ENCODE data around the gene JSRP1.
A peak's percentile ranks its signal among the peaks of the same experiment; 100 is the strongest.

The JSRP1 gene

GRCh38 chr19:2270157-2270422 is 13.9 kb upstream of the JSRP1 start (continued):
- TF ChIP-seq, protein P1, sequence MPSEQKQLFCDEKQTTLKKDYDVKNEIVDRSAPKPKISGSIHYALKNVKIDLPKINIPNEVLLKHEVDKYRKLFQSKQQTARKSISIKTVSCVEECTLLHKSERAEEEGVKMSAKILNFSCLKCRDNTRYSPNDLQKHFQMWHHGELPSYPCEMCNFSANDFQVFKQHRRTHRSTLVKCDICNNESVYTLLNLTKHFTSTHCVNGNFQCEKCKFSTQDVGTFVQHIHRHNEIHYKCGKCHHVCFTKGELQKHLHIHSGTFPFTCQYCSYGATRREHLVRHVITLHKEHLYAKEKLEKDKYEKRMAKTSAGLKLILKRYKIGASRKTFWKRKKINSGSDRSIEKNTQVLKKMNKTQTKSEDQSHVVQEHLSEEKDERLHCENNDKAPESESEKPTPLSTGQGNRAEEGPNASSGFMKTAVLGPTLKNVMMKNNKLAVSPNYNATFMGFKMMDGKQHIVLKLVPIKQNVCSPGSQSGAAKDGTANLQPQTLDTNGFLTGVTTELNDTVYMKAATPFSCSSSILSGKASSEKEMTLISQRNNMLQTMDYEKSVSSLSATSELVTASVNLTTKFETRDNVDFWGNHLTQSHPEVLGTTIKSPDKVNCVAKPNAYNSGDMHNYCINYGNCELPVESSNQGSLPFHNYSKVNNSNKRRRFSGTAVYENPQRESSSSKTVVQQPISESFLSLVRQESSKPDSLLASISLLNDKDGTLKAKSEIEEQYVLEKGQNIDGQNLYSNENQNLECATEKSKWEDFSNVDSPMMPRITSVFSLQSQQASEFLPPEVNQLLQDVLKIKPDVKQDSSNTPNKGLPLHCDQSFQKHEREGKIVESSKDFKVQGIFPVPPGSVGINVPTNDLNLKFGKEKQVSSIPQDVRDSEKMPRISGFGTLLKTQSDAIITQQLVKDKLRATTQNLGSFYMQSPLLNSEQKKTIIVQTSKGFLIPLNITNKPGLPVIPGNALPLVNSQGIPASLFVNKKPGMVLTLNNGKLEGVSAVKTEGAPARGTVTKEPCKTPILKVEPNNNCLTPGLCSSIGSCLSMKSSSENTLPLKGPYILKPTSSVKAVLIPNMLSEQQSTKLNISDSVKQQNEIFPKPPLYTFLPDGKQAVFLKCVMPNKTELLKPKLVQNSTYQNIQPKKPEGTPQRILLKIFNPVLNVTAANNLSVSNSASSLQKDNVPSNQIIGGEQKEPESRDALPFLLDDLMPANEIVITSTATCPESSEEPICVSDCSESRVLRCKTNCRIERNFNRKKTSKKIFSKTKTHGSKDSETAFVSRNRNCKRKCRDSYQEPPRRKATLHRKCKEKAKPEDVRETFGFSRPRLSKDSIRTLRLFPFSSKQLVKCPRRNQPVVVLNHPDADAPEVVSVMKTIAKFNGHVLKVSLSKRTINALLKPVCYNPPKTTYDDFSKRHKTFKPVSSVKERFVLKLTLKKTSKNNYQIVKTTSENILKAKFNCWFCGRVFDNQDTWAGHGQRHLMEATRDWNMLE (tag by site-specific recombination; conservative IDR thresholded peaks at IDR 0.05; ENCODE audit: low read depth): no peak
- TF ChIP-seq ZNF843 (tag by site-specific recombination; IDR thresholded peaks at IDR 0.05) (no peak), GLI4 (tag by site-specific recombination; IDR thresholded peaks at IDR 0.05) (peak; percentile 47; the same call in 1 of the 2 replicates), SP3 (tag by site-specific recombination; IDR thresholded peaks at IDR 0.05) (peak; percentile 18), ZNF610 (tag by site-specific recombination; IDR thresholded peaks at IDR 0.05; ENCODE audit: borderline replicate concordance) (0 out of 2 replicates have a peak, but pooled peaks have one; percentile 13), KLF9 (tag by site-specific recombination; IDR thresholded peaks at IDR 0.05; ENCODE audit: low read depth) (peak; percentile 28), ZNF292 (tag by site-specific recombination; IDR thresholded peaks at IDR 0.05; ENCODE audit: borderline replicate concordance, low read depth) (0 out of 2 replicates have a peak, but pooled peaks have one; percentile 43)
- TF ChIP-seq, protein P2, sequence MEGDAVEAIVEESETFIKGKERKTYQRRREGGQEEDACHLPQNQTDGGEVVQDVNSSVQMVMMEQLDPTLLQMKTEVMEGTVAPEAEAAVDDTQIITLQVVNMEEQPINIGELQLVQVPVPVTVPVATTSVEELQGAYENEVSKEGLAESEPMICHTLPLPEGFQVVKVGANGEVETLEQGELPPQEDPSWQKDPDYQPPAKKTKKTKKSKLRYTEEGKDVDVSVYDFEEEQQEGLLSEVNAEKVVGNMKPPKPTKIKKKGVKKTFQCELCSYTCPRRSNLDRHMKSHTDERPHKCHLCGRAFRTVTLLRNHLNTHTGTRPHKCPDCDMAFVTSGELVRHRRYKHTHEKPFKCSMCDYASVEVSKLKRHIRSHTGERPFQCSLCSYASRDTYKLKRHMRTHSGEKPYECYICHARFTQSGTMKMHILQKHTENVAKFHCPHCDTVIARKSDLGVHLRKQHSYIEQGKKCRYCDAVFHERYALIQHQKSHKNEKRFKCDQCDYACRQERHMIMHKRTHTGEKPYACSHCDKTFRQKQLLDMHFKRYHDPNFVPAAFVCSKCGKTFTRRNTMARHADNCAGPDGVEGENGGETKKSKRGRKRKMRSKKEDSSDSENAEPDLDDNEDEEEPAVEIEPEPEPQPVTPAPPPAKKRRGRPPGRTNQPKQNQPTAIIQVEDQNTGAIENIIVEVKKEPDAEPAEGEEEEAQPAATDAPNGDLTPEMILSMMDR (tag by site-specific recombination; IDR thresholded peaks at IDR 0.05): no peak
- TF ChIP-seq, protein P3, sequence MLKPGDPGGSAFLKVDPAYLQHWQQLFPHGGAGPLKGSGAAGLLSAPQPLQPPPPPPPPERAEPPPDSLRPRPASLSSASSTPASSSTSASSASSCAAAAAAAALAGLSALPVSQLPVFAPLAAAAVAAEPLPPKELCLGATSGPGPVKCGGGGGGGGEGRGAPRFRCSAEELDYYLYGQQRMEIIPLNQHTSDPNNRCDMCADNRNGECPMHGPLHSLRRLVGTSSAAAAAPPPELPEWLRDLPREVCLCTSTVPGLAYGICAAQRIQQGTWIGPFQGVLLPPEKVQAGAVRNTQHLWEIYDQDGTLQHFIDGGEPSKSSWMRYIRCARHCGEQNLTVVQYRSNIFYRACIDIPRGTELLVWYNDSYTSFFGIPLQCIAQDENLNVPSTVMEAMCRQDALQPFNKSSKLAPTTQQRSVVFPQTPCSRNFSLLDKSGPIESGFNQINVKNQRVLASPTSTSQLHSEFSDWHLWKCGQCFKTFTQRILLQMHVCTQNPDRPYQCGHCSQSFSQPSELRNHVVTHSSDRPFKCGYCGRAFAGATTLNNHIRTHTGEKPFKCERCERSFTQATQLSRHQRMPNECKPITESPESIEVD (tag by site-specific recombination; IDR thresholded peaks at IDR 0.05): no peak

DNA sequence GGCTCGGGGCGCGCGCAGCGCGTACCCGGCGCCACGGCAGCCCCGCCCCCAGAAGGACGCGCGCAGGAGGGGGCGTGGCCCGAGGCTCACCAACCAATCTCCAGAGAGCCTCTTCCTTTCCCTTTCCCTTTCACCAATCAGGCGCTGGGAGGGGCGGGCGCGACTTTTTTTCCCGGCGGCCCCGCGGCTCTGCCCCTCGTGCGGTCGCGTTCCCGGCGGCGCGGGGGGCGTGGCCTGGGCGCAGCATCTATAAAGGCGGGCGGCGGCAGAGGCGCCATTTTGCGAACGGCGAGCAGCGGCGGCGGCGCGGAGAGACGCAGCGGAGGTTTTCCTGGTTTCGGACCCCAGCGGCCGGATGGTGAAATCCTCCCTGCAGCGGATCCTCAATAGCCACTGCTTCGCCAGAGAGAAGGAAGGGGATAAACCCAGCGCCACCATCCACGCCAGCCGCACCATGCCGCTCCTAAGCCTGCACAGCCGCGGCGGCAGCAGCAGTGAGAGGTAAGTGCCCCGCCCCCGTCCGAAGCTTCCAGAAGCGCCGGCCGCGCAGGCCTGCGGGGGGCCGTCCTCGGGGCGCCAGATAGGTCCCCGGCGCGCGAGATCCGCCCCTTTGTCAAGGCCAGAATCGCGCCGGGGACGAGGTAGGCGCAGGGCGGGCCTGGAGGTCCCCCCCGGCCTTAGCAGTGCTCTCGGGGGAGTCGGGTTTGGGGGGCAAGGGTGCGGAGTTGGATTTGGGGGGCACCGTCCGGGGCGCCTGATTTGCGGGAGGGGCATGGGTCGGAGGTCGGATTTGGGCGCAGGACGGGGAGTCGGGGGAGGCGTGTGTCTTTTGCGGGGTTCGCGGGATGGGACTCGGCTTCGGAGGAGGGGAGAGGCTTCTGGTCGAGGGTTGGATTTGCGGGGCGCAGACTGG is 13.3 kb upstream of the JSRP1 start:
- Histone ChIP-seq H3K4me1 (ENCODE audit: control insufficient read depth, insufficient read depth, low read length) (0 out of 2 replicates have a peak, but pooled peaks cover 5% of the 10 kb centered on the region), H3K27ac (ENCODE audit: extremely low read depth, low read depth, low read length) (peak overlapping the region; percentile 98), H3K9me3 (ENCODE audit: control insufficient read depth, insufficient read depth, low read depth, low read length) (no peaks in the 10 kb centered on the region), H3K36me3 (ENCODE audit: control insufficient read depth in 2 of 2, insufficient read depth in 1 of 2, low read length in 2 of 2) (peaks cover 6 to 28% of the 10 kb centered on the region in 2 experiments; a peak in 2 of 3 replicates), H3K4me3 (ENCODE audit: low read depth, low read length) (peak overlapping the region; percentile 99)
- ChIA-PET POLR2A (interaction anchor here (1.4 to 3.4 kb wide), 2 partner anchors 31 to 207 kb away, joined by 3 to 18 read pairs; partner anchors contain the start of gene GADD45B), CTCF (interaction anchor here (0.6 kb wide), 2 partner anchors 10 to 424 kb away, joined by 3 read pairs; no protein-coding TSS in a partner anchor)
- TF ChIP-seq ZBTB11 (tag by site-specific recombination; conservative IDR thresholded peaks at IDR 0.05; ENCODE audit: low read depth) (0 out of 2 replicates have a peak, but pooled peaks have one; percentile 28), ZNF76 (tag by site-specific recombination; IDR thresholded peaks at IDR 0.05; ENCODE audit: borderline replicate concordance, low read depth) (peak; percentile 90), SCRT1 (tag by site-specific recombination; IDR thresholded peaks at IDR 0.05; ENCODE audit: borderline replicate concordance) (no peak), ZNF521 (tag by site-specific recombination; IDR thresholded peaks at IDR 0.05) (no peak), YY1 (tag by site-specific recombination; IDR thresholded peaks at IDR 0.05) (peak; percentile 96), KLF17 (tag by site-specific recombination; IDR thresholded peaks at IDR 0.05) (peak; percentile 34; the same call in 1 of the 2 replicates), ZNF792 (tag by site-specific recombination; IDR thresholded peaks at IDR 0.05) (no peak), ZNF664 (tag by site-specific recombination; IDR thresholded peaks at IDR 0.05) (no peak), ZNF391 (tag by site-specific recombination; IDR thresholded peaks at IDR 0.05; ENCODE audit: borderline replicate concordance, low read depth) (peak; percentile 38; the same call in 1 of the 2 replicates)
- TF ChIP-seq, protein P4, sequence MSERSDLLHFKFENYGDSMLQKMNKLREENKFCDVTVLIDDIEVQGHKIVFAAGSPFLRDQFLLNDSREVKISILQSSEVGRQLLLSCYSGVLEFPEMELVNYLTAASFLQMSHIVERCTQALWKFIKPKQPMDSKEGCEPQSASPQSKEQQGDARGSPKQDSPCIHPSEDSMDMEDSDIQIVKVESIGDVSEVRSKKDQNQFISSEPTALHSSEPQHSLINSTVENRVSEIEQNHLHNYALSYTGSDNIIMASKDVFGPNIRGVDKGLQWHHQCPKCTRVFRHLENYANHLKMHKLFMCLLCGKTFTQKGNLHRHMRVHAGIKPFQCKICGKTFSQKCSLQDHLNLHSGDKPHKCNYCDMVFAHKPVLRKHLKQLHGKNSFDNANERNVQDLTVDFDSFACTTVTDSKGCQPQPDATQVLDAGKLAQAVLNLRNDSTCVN (tag by site-specific recombination; optimal IDR thresholded peaks at IDR 0.05): peak; percentile 97

Measured in HEK293 (cell line).